ENCODE results near the gene FLOT1.

GRCh38 chr6:30690403-30691207, 51.9 kb downstream of the FLOT1 start, which contains the start of gene NRM:
- TF ChIP-seq HMG20A (CRISPR knock-in tag; IDR thresholded peaks at IDR 0.05; ENCODE audit: borderline replicate concordance) = no peak
- no peak for TF ChIP-seq RCOR2 (CRISPR knock-in tag; IDR thresholded peaks at IDR 0.05)
- TF ChIP-seq SOX6 (IDR thresholded peaks at IDR 0.05) = no peak
- TF ChIP-seq SOX6 (CRISPR knock-in tag; IDR thresholded peaks at IDR 0.05) = peak; percentile 44; the same call in 1 of the 2 replicates
- TF ChIP-seq FOXC1 (CRISPR knock-in tag; IDR thresholded peaks at IDR 0.05; ENCODE audit: borderline replicate concordance) = no peak; the same call in 1 of the 2 replicates
- TF ChIP-seq, protein P1, sequence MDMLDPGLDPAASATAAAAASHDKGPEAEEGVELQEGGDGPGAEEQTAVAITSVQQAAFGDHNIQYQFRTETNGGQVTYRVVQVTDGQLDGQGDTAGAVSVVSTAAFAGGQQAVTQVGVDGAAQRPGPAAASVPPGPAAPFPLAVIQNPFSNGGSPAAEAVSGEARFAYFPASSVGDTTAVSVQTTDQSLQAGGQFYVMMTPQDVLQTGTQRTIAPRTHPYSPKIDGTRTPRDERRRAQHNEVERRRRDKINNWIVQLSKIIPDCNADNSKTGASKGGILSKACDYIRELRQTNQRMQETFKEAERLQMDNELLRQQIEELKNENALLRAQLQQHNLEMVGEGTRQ (IDR thresholded peaks at IDR 0.05; ENCODE audit: low read depth, low read length) = no peak
- TF ChIP-seq, protein P1 (CRISPR knock-in tag; IDR thresholded peaks at IDR 0.05; ENCODE audit: borderline replicate concordance) = no peak
- no peak for TF ChIP-seq WIZ (CRISPR knock-in tag; IDR thresholded peaks at IDR 0.05)
- TF ChIP-seq MAFK (conservative IDR thresholded peaks at IDR 0.05 in 1 of 2, IDR thresholded peaks at IDR 0.05 in 1 of 2; ENCODE audit: low read length in 2 of 2) = no peak
- TF ChIP-seq MTA1 (CRISPR knock-in tag; IDR thresholded peaks at IDR 0.05; ENCODE audit: borderline replicate concordance) = peak; percentile 20; the same call in 1 of the 2 replicates
- TF ChIP-seq KLF12 (CRISPR knock-in tag; IDR thresholded peaks at IDR 0.05; ENCODE audit: borderline replicate concordance) = 0 out of 2 replicates have a peak, but pooled peaks have one; percentile 47
- TF ChIP-seq ZSCAN22 (CRISPR knock-in tag; IDR thresholded peaks at IDR 0.05) = no peak
- no peak for TF ChIP-seq FOXP1 (IDR thresholded peaks at IDR 0.05)
- no peak for TF ChIP-seq FOXP1 (CRISPR knock-in tag; IDR thresholded peaks at IDR 0.05)
- peak; percentile 78; the same call in 1 of the 3 replicates for TF ChIP-seq MXI1 (IDR thresholded peaks at IDR 0.05; ENCODE audit: borderline replicate concordance, low read depth, low read length)
- no peak for TF ChIP-seq CHCHD3 (CRISPR knock-in tag; IDR thresholded peaks at IDR 0.05)
